HG02642 (cell line): Measurements from ENCODE around the gene MAPK9.

Source experiments
- ATAC-seq: cut with Tn5 transposase; IDR thresholded peaks from one replicate; pipeline ENCODE4 v1.9.1; 2021; ENCODE audit warnings: mild to moderate bottlenecking; ENCODE audit not compliant: unreplicated experiment, poor library complexity

MAPK9 gene

GRCh38 chr5:180328296-180329137, 36.6 kb upstream of the MAPK9 start:
- ATAC-seq = peak; percentile 86

- no peak for ATAC-seq
These were observed 35.2 kb upstream of the MAPK9 start for GRCh38 chr5:180326989-180327565.

GRCh38 chr5:180324601-180324950, 32.7 kb upstream of the MAPK9 start:
- no peak for ATAC-seq

- ATAC-seq = no peak
These were observed 32.2 kb upstream of the MAPK9 start for GRCh38 chr5:180323941-180324600.

GRCh38 chr5:180323160-180323559, 31.3 kb upstream of the MAPK9 start:
- ATAC-seq = no peak

GRCh38 chr5:180318456-180319089, 26.7 kb upstream of the MAPK9 start:
- ATAC-seq = no peak

GRCh38 chr5:180316586-180316985, 24.7 kb upstream of the MAPK9 start:
- no peak for ATAC-seq

GRCh38 chr5:180315762-180316212, 23.9 kb upstream of the MAPK9 start:
- ATAC-seq = peak; percentile 69

GRCh38 chr5:180313677-180314505, 22.0 kb upstream of the MAPK9 start:
- ATAC-seq = no peak

- ATAC-seq = no peak
These were observed 19.3 kb upstream of the MAPK9 start for GRCh38 chr5:180311216-180311615.

GRCh38 chr5:180306796-180307195, 14.9 kb upstream of the MAPK9 start:
- no peak for ATAC-seq

GRCh38 chr5:180305481-180305880, 13.6 kb upstream of the MAPK9 start:
- no peak for ATAC-seq

- no peak for ATAC-seq
These were observed 12.8 kb upstream of the MAPK9 start for GRCh38 chr5:180304431-180305375.

GRCh38 chr5:180304016-180304292, 12.1 kb upstream of the MAPK9 start:
- no peak for ATAC-seq

GRCh38 chr5:180303226-180304015, 11.5 kb upstream of the MAPK9 start:
- ATAC-seq = no peak

GRCh38 chr5:180302256-180302655, 10.4 kb upstream of the MAPK9 start:
- no peak for ATAC-seq

- no peak for ATAC-seq
These were observed 9.4 kb upstream of the MAPK9 start for GRCh38 chr5:180301253-180301652.

GRCh38 chr5:180299526-180299925, 7.6 kb upstream of the MAPK9 start:
- no peak for ATAC-seq
